HG02973 (cell line): ENCODE results near the gene POLR1E.

Experiments
- ATAC-seq: cut with Tn5 transposase; IDR thresholded peaks from one replicate; pipeline ENCODE4 v1.9.1; 2021; ENCODE audit warnings: moderate library complexity; ENCODE audit not compliant: unreplicated experiment

POLR1E gene

DNA sequence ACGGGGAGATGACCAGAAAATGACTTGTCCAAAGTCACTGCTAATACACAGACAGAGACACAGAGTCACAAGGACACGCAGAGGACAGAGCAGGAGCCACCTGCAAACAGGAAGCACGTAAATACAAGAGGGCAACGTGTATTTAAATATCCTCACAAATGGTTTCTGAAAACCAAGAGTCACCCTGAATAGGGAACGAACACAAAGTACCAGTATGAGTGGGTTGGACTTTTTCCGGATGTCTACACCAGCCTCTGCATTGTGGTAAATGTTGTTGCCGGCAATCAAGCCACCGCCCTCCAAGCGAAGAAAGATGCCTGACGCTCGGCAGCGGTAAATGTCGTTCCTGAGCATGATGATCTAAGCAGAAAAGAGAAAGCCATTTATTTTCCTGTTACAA lies 46.0 kb downstream of the POLR1E start:
- peak; percentile 64 for ATAC-seq

DNA sequence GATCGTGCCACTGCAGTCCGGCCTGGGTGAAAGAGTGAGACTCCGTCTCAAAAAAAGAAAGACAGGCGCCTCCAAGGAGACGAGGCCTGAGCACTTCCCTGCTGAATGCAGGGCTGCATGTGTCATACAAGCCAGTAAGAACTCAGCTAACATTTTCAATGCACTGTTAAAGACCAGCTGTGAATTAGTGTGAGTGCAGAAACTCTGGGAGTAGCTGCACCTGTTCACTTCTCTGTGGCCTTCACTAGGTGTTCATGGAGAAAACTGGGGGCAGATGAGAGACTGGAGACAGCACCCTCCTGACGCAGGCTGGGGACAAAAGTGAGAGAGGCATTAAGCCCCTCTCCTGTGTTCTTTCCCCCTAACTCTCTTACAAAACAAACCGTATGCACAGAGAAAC lies 48.7 kb downstream of the POLR1E start:
- ATAC-seq, result no peak

DNA sequence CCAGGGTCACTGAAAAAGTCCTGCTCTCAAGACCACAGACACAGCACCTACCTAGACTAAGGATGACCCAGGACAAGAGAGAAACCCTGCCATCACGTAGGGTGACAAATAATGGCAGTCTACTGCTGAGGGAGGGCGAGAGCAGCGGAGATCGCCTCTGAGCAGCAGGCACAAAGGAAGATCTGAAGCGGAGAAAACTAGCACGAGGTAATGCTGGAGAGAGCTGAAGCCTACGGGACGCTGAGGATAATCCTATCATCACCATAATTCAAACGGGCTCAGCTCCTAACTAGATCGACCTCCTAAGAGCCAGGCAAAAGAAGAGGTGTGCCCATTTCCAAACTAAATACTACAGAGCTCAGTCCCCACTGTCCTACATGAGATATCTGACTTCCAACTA lies 49.2 kb downstream of the POLR1E start:
- ATAC-seq, result no peak

DNA sequence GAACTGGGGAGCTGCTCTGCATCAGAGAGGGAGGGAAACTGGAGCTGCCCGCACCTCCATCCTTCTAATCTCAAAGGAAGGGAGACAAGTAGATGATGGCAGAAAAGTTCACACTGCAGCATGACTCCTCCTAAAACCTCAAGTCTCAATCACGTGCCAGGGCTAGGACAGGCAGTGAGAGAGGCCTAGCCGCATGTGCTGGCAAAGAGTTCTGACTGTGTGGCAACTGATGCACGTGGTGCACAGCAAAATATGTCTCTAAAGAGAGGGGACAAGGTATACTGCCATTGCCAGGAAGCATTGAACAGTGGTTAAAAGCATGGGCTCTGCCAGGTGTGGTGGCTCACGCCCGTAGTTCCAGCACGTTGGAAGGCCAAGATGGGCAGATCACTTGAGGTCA lies 52.4 kb downstream of the POLR1E start:
- no peak for ATAC-seq

DNA sequence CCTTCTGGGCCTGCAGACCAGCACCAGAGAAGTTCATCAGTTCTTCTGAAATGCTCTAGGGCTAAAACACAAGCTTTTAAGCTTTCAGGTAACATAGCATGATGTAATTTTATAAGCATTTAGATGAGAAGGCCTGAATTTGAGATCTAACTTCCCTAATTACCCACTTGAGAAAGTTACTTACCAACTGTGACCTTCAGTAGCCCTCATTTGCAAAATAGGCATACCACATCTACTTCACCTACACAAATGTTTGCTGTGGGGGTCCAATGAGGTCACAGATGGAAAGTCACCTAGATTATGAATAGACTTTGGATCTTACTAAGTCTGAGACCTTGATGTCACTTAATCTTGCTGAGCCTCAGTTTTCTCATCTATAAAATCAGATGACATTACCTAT lies 53.9 kb downstream of the POLR1E start:
- ATAC-seq, result no peak

DNA sequence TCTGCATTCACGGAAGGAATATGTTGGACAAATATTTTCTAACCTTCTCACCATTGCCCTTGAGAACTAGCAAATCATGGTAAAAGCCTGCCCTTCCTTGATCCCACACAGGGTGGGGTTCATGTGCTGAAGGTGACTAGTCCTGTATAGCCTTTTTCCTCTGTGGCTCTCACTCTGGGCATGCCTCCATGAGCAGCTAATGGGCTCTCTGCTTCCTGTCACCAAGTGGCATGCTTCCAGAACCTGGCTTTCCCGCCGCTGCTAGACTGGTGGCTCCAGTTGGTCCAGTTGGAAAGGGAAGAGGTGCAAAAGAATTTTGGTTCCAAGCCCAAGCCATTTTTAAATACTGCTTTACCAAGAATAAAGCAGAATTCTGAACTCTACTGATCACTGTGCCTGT lies 54.9 kb downstream of the POLR1E start:
- no peak for ATAC-seq

DNA sequence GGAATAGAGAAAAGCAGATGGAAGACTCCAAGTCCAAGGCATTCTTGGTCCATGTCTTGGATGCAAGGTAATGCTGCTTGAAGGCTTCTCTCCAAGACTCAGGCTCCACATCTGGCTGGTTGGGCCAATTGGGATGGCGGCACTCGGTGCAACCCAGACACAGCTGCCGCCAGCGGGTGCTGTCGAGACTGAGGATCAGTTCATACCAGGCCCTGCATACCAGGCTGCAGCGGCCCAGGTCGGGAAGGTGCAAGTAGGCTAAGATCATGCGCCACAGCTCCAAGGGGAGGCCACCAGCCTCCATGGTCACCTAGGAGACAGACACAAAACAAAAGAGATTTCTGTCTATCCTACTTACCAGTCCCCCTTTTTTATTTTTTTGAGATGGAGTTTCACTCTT lies 55.7 kb downstream of the POLR1E start:
- no peak for ATAC-seq

DNA sequence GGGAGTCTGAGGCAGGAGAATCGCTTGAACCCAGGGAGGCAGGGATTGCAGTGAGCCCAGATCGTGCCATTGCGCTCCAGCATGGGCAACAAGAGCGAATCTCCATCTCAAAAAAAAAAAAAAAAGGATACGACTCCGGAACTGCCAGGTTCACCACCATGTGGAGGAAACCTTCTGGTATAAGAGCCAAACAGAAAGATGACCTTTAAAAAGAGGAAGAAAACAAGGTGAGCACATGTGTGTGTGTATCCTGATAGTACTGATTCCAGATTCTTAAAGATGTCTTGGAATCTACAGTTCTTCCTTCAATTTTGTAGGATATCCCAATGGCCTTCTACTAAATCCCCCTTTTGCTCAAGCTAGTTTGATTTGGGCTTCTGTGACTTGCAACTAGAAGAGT lies 56.7 kb downstream of the POLR1E start:
- ATAC-seq, result no peak

DNA sequence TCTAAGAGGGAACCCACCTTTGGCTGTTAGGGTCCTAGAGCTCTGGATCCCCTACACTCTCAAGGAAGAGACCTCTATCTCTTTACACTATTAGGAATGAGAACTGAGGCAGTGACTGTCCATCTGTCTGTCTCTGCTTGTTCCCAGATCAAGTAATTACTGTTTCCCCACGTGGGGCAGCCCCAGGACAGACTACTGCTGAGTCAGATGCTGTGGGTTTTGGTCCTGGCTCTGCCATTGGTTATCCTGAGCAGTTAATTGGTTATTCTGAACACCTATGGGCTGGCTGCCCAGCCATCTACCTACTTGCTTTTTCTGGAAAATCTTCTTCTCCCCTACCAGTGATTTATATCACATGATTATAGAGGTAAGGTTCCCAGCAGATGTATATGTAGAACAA lies 57.1 kb downstream of the POLR1E start:
- no peak for ATAC-seq

DNA sequence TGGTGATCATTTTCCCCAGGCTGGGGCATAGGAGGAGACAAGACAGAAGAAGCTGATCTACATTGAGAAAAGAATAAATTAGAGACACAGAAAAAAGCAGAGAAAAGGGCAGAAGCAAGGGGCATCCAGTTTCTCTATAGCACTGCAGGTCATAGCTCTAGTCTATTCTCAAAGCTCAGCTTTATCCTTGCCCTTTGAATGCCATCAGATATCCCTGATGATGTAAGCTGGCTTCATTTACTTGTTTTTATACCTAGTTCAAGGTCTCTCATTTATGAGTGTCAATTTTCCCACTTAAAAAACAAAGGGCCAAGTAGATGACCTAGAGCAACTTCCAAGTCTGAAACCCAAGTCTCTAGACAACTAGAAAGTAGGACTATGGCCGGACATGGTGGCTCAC lies 57.7 kb downstream of the POLR1E start:
- ATAC-seq, result no peak

DNA sequence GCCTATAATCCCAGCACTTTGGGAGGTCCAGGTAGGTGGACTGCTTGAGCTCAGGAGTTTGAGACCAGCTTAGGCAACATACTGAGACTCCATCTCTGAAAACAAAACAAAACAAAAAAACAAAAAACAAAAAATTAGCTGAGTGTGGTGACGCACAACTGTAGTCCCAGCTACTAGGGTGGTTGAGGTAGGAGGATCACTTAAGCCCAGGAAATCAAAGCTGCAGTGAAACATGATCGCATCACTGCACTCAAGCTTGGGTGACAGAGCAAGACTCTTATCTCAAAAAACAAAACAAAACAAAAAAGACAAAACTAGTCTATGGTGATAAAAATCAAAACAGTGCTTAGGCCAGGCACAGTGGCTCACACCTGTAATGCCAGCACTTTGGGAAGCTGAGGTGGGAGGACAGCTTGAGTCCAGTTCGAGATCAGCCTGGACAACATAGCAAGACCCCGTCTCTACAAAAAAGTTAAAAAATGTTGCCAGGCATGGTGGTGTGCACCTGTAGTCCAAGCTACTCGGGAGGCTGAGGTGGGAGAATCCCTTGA lies 61.7 kb downstream of the POLR1E start:
- ATAC-seq, result no peak

DNA sequence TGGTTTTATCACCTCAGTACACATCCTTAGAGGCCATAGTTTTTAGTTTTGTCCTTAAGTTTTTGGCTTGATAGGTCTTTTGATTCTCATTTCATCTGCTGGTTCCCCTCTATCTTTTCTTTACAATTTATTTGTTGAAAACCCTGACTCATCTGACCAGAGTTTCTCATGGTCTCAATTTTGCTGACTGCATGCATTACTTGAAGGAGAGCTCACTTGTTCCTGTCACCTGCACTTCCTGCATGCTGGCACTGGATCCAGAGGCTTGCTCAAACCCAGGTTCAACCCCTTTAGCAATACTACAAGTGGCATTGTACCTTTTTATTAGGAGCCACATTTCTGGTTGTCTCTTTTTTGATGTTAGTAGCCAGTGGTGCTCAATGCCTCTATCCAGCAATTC lies 63.8 kb downstream of the POLR1E start:
- ATAC-seq, result no peak

DNA sequence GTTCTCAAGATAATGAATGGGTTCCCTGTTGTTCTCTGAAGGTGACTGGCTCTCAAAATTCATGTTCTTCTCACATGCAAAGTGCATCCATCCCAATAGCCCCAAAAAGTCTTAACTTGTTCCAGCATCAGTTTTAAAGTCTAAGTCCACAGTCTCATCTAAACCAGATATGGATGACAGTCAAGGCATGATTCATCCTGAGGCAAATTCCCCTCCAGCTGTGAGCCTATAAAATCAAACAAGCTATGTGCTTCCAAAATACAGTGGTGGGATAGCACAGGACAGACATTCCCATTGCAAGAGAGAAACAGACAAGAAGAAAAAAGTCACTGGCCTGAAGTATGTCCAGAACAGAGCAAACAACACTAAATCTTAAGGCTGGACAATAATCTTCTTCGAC lies 65.0 kb downstream of the POLR1E start:
- ATAC-seq, result no peak

DNA sequence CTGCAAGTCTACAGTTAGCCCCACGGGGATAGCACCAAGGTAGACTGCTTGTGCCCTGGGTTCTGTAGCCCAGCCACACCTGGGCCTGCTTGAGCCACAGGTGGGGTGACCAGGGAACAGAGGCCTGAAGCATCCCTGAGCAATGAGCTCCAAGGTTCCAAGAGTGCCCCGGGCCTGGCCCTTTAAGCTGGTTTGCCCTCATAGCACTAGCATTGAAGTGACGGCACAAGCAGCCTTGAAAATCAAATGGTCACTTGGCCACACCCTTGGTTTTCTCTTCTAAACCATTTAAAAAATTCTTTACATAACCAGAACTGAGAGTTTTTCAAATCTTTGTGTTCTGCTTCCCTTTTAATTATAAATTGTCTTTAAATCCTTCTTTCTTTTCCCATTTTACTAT lies 65.7 kb downstream of the POLR1E start:
- no peak for ATAC-seq

DNA sequence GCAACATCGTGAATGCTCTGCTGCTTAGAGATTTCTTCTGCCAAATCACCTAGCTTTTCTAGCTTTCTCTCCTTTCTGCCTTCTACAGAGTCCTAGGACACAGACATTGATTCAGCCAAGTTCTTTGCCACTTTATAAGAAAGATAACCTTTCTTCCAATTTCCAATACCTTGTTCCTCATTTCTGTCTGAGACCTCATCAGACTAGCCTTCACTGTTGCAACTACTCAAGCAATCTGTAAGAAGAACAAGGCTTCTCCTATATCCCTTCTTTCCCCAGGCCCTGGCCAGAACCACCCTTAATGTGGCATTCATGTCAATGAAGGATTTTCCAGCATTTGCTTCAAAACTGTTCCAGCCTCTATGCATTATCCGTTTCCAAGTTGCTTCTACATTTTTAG lies 66.1 kb downstream of the POLR1E start:
- ATAC-seq, result no peak
